CD14-positive monocyte (primary cell): Measurements from ENCODE around the gene ANKRD60. TPM values are rescaled to one million over a fixed set of nuclear protein-coding genes. Genes with fewer than 3 reads are reported as not detected.

Source experiments
- DNase-seq, 3 donors: peaks; one replicate each; pipeline ENCODE4 v3.0.0-alpha.2; 2011 to 2022
- H2AFZ ChIP-seq: 2 replicates; pipeline ENCODE4 v1.6.0; 2012; ENCODE audit warnings: mild to moderate bottlenecking, low read depth, low read length, inconsistent platforms; ENCODE audit not compliant: insufficient read depth, poor library complexity, severe bottlenecking
- H3K27ac ChIP-seq, 2 donors: 1 replicate in 1 of 2; 2 replicates in 1 of 2; pipeline ENCODE4 v1.5.1; 2012 to 2013; ENCODE audit warnings: low read length in 2 of 2, control low read depth in 1 of 2, inconsistent platforms in 1 of 2, low read depth in 1 of 2, mild to moderate bottlenecking in 1 of 2
- H3K27me3 ChIP-seq, 2 donors: one replicate each; pipeline versions ENCODE4 v1.6.0 to v1.6.1; 2011 to 2013; ENCODE audit warnings: low read length in 2 of 2; ENCODE audit not compliant: control insufficient read depth in 2 of 2, insufficient read depth in 2 of 2
- H3K36me3 ChIP-seq, 2 donors: replicated peaks in 1 of 2; 1 replicate in 1 of 2; 2 replicates in 1 of 2; pipeline versions ENCODE4 v1.5.1 to v1.6.1; 2012 to 2013; ENCODE audit warnings: low read length in 2 of 2, control low read depth in 1 of 2, inconsistent platforms in 1 of 2, mild to moderate bottlenecking in 1 of 2; ENCODE audit not compliant: insufficient read depth in 2 of 2, control insufficient read depth in 1 of 2
- H3K4me1 ChIP-seq, 2 donors: 1 replicate in 1 of 2; 2 replicates in 1 of 2; pipeline versions ENCODE4 v1.5.1 to v1.6.1; 2012 to 2013; ENCODE audit warnings: low read length in 2 of 2, control low read depth in 1 of 2, inconsistent platforms in 1 of 2, mild to moderate bottlenecking in 1 of 2, moderate library complexity in 1 of 2; ENCODE audit not compliant: insufficient read depth in 2 of 2, control insufficient read depth in 1 of 2
- H3K4me2 ChIP-seq: replicated peaks from 2 replicates; pipeline ENCODE3; 2012; ENCODE audit warnings: low read length, moderate library complexity, mild to moderate bottlenecking; ENCODE audit not compliant: poor library complexity, severe bottlenecking; ENCODE audit errors: extremely low read depth
- H3K4me3 ChIP-seq, 3 experiments: fragments of 200-600 bp in 1 of 3; sonication (generic) in 1 of 3; replicated peaks in 1 of 3; 1 replicate in 2 of 3; 2 replicates in 1 of 3; pipeline ENCODE4 v1.5.1; 2011 to 2013; ENCODE audit warnings: low read length in 3 of 3, mild to moderate bottlenecking in 3 of 3, control low read depth in 2 of 3, low read depth in 2 of 3, inconsistent platforms in 1 of 3, moderate library complexity in 1 of 3
- H3K79me2 ChIP-seq: 2 replicates; pipeline ENCODE4 v1.6.0; 2012; ENCODE audit warnings: mild to moderate bottlenecking, control low read depth, inconsistent platforms, low read length, moderate library complexity; ENCODE audit not compliant: insufficient read depth
- H3K9ac ChIP-seq: 2 replicates; pipeline ENCODE4 v1.6.0; 2017; ENCODE audit warnings: low read length, mild to moderate bottlenecking; ENCODE audit not compliant: insufficient read depth, poor library complexity, severe bottlenecking
- H3K9me3 ChIP-seq, 2 donors: replicated peaks in 1 of 2; 1 replicate in 1 of 2; 2 replicates in 1 of 2; pipeline versions ENCODE4 v1.5.1 to v1.6.1; 2012 to 2013; ENCODE audit warnings: low read length in 2 of 2, control low read depth in 1 of 2; ENCODE audit not compliant: control insufficient read depth in 1 of 2, insufficient read depth in 1 of 2
- H4K20me1 ChIP-seq: 2 replicates; pipeline ENCODE4 v1.6.0; 2012; ENCODE audit warnings: mild to moderate bottlenecking, low read length, control low read depth, moderate library complexity; ENCODE audit not compliant: insufficient read depth
- H3K27ac Mint-ChIP-seq, 7 donors: one replicate each; pipeline ENCODE4 v1.8.0; 2020; ENCODE audit warnings: mild to moderate bottlenecking in 7 of 7, mixed read lengths in 7 of 7, moderate library complexity in 6 of 7, inconsistent platforms in 2 of 7
- H3K27me3 Mint-ChIP-seq, 3 donors: one replicate each; pipeline ENCODE4 v1.8.0; 2021 to 2022; ENCODE audit warnings: low read depth in 3 of 3, mild to moderate bottlenecking in 3 of 3, mixed read lengths in 3 of 3, moderate library complexity in 3 of 3, inconsistent platforms in 1 of 3
- H3K36me3 Mint-ChIP-seq, 2 donors: one replicate each; pipeline ENCODE4 v1.8.0; 2020; ENCODE audit warnings: mixed read lengths in 2 of 2, inconsistent platforms in 1 of 2, mild to moderate bottlenecking in 1 of 2
- H3K4me1 Mint-ChIP-seq: one replicate; pipeline ENCODE4 v1.8.0; 2020; ENCODE audit warnings: mild to moderate bottlenecking, mixed read lengths
- H3K4me3 Mint-ChIP-seq, 2 donors: one replicate each; pipeline ENCODE4 v1.8.0; 2020; ENCODE audit warnings: mild to moderate bottlenecking in 2 of 2, mixed read lengths in 2 of 2, moderate library complexity in 1 of 2
- H3K9me3 Mint-ChIP-seq, 7 donors: one replicate each; pipeline ENCODE4 v1.8.0; 2020 to 2022; ENCODE audit warnings: mixed read lengths in 7 of 7, mild to moderate bottlenecking in 6 of 7, moderate library complexity in 6 of 7, inconsistent platforms in 2 of 7
- WGBS: methylation state at CpG from one replicate; pipeline ENCODE4 v1.1.5; 2013; ENCODE audit warnings: missing lambda C conversion rate; ENCODE audit not compliant: insufficient coverage; 5-methylcytosine and 5-hydroxymethylcytosine counted together
- intact Hi-C, 2 donors: fragments of 100-400 bp; cut with micrococcal nuclease; formaldehyde crosslinking; loops; one replicate each; pipeline versions ENCODE4 v1.15.0 to v1.15.1; 2023
- polyA plus RNA-seq, 3 donors: library from polyadenylated mRNA; depleted of rRNA in 1 of 3; unstranded in 2 of 3; stranded (reverse) in 1 of 3; fragments of 300-500 nt in 2 of 3; fragments of >200 nt in 1 of 3; fragmentation: Illumina TruSeq in 2 of 3; gene quantifications; 1 replicate in 2 of 3; 2 replicates in 1 of 3; pipeline ENCODE4 v1.2.3, GENCODE V29; 2012 to 2021
- TF ChIP-seq, protein P1 (sequence below): fragments of 200-600 bp; IDR thresholded peaks from one replicate; pipeline ENCODE4 v1.8.0; 2022; ENCODE audit warnings: antibody characterized with exemption, mild to moderate bottlenecking

The ANKRD60 gene
- polyA plus RNA-seq, 3 donors = not detected

DNA sequence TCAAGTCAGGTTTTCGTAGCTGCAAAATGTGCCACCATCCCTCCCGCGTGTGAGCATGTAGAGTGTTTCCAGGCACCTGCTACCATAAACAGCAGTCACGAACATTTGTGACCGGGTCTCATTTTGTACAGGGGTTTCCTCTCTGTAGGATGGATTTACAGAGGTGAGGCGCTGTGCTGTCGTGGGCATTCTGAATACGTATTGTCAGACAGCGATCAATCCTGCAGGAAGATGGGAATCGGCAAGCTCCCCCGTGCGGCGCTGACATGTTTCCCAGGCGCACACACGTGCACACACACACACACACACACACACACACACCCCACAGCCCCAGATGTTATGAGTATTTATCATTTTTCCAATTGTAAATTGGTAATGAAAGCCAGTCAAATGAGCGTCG is 15.8 kb downstream of the ANKRD60 start:
- Histone ChIP-seq H4K20me1 (no peaks in the 10 kb centered on the region), H3K4me3 (no peak overlapping the region), H3K9ac (no peak overlapping the region), H3K4me1 (no peaks in the 10 kb centered on the region), H3K9me3 (no peaks in the 10 kb centered on the region), H3K27me3 (no peaks in the 10 kb centered on the region), H3K4me2 (no peak overlapping the region), H3K36me3 (no peaks in the 10 kb centered on the region), H3K79me2 (no peaks in the 10 kb centered on the region), H2AFZ (no peak overlapping the region), H3K27ac (no peak overlapping the region)
- H3K9me3 Mint-ChIP-seq = peaks cover 0 to 2% (median 0%) of the 10 kb centered on the region in 7 donors
- no peak overlapping the region for H3K27ac Mint-ChIP-seq
- peaks cover 9% of the 10 kb centered on the region for H3K4me1 Mint-ChIP-seq
- DNase-seq = no peak
- peaks cover 16 to 22% (median 20%) of the 10 kb centered on the region in 3 donors for H3K27me3 Mint-ChIP-seq
- intact Hi-C loops = loop anchor here in 1 of 2 donors (5.0 kb wide), 1 partner anchor 700 kb away; no protein-coding TSS in a partner anchor
- no peaks in the 10 kb centered on the region for H3K36me3 Mint-ChIP-seq
- H3K4me3 Mint-ChIP-seq = no peak overlapping the region
- 79% methylated on average over 8 of the region's 17 CpGs for WGBS
- TF ChIP-seq, protein P1, sequence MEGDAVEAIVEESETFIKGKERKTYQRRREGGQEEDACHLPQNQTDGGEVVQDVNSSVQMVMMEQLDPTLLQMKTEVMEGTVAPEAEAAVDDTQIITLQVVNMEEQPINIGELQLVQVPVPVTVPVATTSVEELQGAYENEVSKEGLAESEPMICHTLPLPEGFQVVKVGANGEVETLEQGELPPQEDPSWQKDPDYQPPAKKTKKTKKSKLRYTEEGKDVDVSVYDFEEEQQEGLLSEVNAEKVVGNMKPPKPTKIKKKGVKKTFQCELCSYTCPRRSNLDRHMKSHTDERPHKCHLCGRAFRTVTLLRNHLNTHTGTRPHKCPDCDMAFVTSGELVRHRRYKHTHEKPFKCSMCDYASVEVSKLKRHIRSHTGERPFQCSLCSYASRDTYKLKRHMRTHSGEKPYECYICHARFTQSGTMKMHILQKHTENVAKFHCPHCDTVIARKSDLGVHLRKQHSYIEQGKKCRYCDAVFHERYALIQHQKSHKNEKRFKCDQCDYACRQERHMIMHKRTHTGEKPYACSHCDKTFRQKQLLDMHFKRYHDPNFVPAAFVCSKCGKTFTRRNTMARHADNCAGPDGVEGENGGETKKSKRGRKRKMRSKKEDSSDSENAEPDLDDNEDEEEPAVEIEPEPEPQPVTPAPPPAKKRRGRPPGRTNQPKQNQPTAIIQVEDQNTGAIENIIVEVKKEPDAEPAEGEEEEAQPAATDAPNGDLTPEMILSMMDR = no peak

GRCh38 chr20:58210398-58210747 is 18.1 kb downstream of the ANKRD60 start:
- Mint-ChIP-seq H3K36me3 (no peaks in the 10 kb centered on the region), H3K4me3 (peak overlapping the region in 1 of 2 donors; percentile 28), H3K27ac (no peak overlapping the region), H3K9me3 (peaks cover 0 to 2% (median 0%) of the 10 kb centered on the region in 7 donors), H3K4me1 (peaks cover 9% of the 10 kb centered on the region), H3K27me3 (peaks cover 15 to 18% (median 16%) of the 10 kb centered on the region in 3 donors)
- Histone ChIP-seq H3K9me3 (no peaks in the 10 kb centered on the region), H3K27me3 (no peaks in the 10 kb centered on the region), H3K36me3 (no peaks in the 10 kb centered on the region), H3K79me2 (no peaks in the 10 kb centered on the region), H3K4me1 (no peaks in the 10 kb centered on the region), H2AFZ (no peak overlapping the region), H4K20me1 (no peaks in the 10 kb centered on the region), H3K4me2 (no peak overlapping the region), H3K9ac (no peak overlapping the region), H3K27ac (no peak overlapping the region), H3K4me3 (no peak overlapping the region)
- TF ChIP-seq, protein P1 = no peak
- no peak for DNase-seq
- intact Hi-C loops = loop anchor here (2.0 to 5.0 kb wide), 2 partner anchors 696 to 698 kb away; no protein-coding TSS in a partner anchor
- WGBS = 82% methylated on average over 7 of the region's 7 CpGs
